A549 treated with DMSO at 1 μM for 4 hours (cell line): ENCODE results near the gene ASTN2. TPM values are rescaled to one million over a fixed set of nuclear protein-coding genes. Genes with fewer than 3 reads are reported as not detected.

Experiments used
- total RNA-seq: library from RNA; stranded (reverse); fragments of 200-300 nt; extraction: Qiagen RNA extraction; gene quantifications from 5 replicates; pipeline ENCODE4 v1.2.3, GENCODE V29; 2022; ENCODE audit warnings: low read depth

Gene ASTN2
- 2.8 to 5.8 TPM (median 5.4 TPM) in 5 replicates for total RNA-seq

GRCh38 chr9:117414906-117415331, at the start of gene ASTN2:
ASTN2 (minus strand) TSS chr9:117415057; CDS start chr9:117414938, 119 bp downstream.

GRCh38 chr9:116687074-116687753, 727.6 kb downstream of the ASTN2 start, which contains the start of gene TRIM32:
TRIM32 (plus strand) TSS chr9:116687305; CDS start chr9:116697743, 10,438 bp downstream.

